GM23248 (cell line): ENCODE measurements around the gene EIF4E2. TPM values are rescaled to one million over a fixed set of nuclear protein-coding genes. Genes with fewer than 3 reads are reported as not detected.

ENCODE experiments used
- DNase-seq: peaks from one replicate; pipeline ENCODE4 v3.0.0-alpha.2; 2015
- H2AFZ ChIP-seq: fragments of 200-600 bp; sonication (generic); 2 replicates; pipeline ENCODE4 v1.6.1; 2016; ENCODE audit warnings: antibody characterized with exemption
- H3F3A ChIP-seq: fragments of 200-600 bp; sonication (generic); 2 replicates; pipeline ENCODE4 v1.6.1; 2016; ENCODE audit warnings: mild to moderate bottlenecking, antibody characterized with exemption, mixed run types; ENCODE audit not compliant: insufficient read depth
- H3K27ac ChIP-seq: fragments of 200-600 bp; sonication (generic); 2 replicates; pipeline ENCODE4 v1.5.1; 2016; ENCODE audit warnings: mild to moderate bottlenecking
- H3K27me3 ChIP-seq: fragments of 200-600 bp; sonication (generic); replicated peaks from 2 replicates; pipeline ENCODE4 v1.6.1; 2016; ENCODE audit warnings: mild to moderate bottlenecking; ENCODE audit not compliant: insufficient read depth
- H3K36me3 ChIP-seq: fragments of 200-600 bp; sonication (generic); 2 replicates; pipeline ENCODE4 v1.6.1; 2016; ENCODE audit warnings: low read depth, mild to moderate bottlenecking
- H3K4me1 ChIP-seq: fragments of 200-600 bp; sonication (generic); 2 replicates; pipeline ENCODE4 v1.6.1; 2016; ENCODE audit warnings: mild to moderate bottlenecking; ENCODE audit not compliant: insufficient read depth
- H3K4me2 ChIP-seq: fragments of 200-600 bp; sonication (generic); one replicate; pipeline ENCODE4 v1.6.1; 2016; ENCODE audit warnings: mild to moderate bottlenecking; ENCODE audit not compliant: unreplicated experiment
- H3K4me3 ChIP-seq: fragments of 200-600 bp; sonication (generic); 2 replicates; pipeline ENCODE4 v1.5.1; 2016; ENCODE audit warnings: mild to moderate bottlenecking
- H3K79me2 ChIP-seq: fragments of 200-600 bp; sonication (generic); 2 replicates; pipeline ENCODE4 v1.6.1; 2016; ENCODE audit warnings: mild to moderate bottlenecking; ENCODE audit not compliant: insufficient read depth
- H3K9ac ChIP-seq: fragments of 200-600 bp; sonication (generic); 2 replicates; pipeline ENCODE4 v1.6.1; 2016; ENCODE audit warnings: mild to moderate bottlenecking
- H3K9me2 ChIP-seq: fragments of 200-600 bp; sonication (generic); 2 replicates; pipeline ENCODE4 v1.6.1; 2016; ENCODE audit warnings: mixed run types, mild to moderate bottlenecking, moderate library complexity; ENCODE audit not compliant: insufficient read depth
- H3K9me3 ChIP-seq: fragments of 200-600 bp; sonication (generic); one replicate; pipeline ENCODE4 v1.6.1; 2017; ENCODE audit warnings: low read depth
- H4K20me1 ChIP-seq: fragments of 200-600 bp; sonication (generic); 2 replicates; pipeline ENCODE4 v1.6.0; 2016; ENCODE audit not compliant: insufficient read depth
- EZH2 ChIP-seq: fragments of 200-600 bp; sonication (generic); IDR thresholded peaks from 2 replicates; pipeline ENCODE4 v1.6.1; 2018; ENCODE audit warnings: antibody characterized with exemption, mild to moderate bottlenecking; ENCODE audit not compliant: insufficient read depth, poor library complexity, severe bottlenecking
- EZH2phosphoT487 ChIP-seq: fragments of 200-600 bp; sonication (generic); IDR thresholded peaks from 2 replicates; pipeline ENCODE4 v1.6.1; 2018; ENCODE audit warnings: antibody characterized with exemption, moderate library complexity, mild to moderate bottlenecking, low read depth; ENCODE audit not compliant: insufficient read depth
- WGBS, 2 experiments: methylation state at CpG; one replicate each; pipeline ENCODE4 v1.1.6; 2015 to 2017; ENCODE audit warnings: low lambda C conversion rate in 2 of 2, low coverage in 1 of 2; ENCODE audit errors: missing lambda C conversion rate in 2 of 2; 5-methylcytosine and 5-hydroxymethylcytosine counted together
- in situ Hi-C: fragments of 300-500 bp; cut with MboI; formaldehyde crosslinking; loops from 2 replicates; pipeline ENCODE4 v1.15.0; 2020
- polyA plus RNA-seq: library from polyadenylated mRNA; unstranded; fragments of >200 nt; fragmentation: Nextera tagmentation; extraction: Ambion mirVana; gene quantifications from 2 replicates; pipeline ENCODE4 v1.2.1, GENCODE V29; 2016
- total RNA-seq: library from RNA; depleted of rRNA; stranded (reverse); fragments of >200 nt; shearing (Covaris generic); gene quantifications from 2 replicates; pipeline ENCODE4 v1.2.3, GENCODE V29; 2014

Gene EIF4E2
- total and polyA plus RNA-seq, 2 experiments from 2014 or later, result 82.8 to 147 TPM

GRCh38 chr2:232609607-232610006, 59.1 kb downstream of the EIF4E2 start:
- in situ Hi-C loops, result no loop called here
- Histone ChIP-seq H3K27ac (no peak overlapping the region), H3F3A (no peaks in the 10 kb centered on the region), H3K9me2 (no peaks in the 10 kb centered on the region), H2AFZ (no peak overlapping the region), H3K4me1 (no peaks in the 10 kb centered on the region), H3K4me2 (no peak overlapping the region), H4K20me1 (no peaks in the 10 kb centered on the region), H3K27me3 (no peaks in the 10 kb centered on the region), H3K9ac (no peak overlapping the region), H3K4me3 (no peak overlapping the region), H3K9me3 (no peaks in the 10 kb centered on the region), H3K36me3 (no peaks in the 10 kb centered on the region), H3K79me2 (no peaks in the 10 kb centered on the region)
- TF ChIP-seq EZH2, result no peak
- TF ChIP-seq EZH2phosphoT487, result no peak
- DNase-seq, result no peak
- WGBS, 2 experiments, result 74 to 76% methylated on average over 8 of the region's 8 CpGs

GRCh38 chr2:232610081-232610480, 59.6 kb downstream of the EIF4E2 start:
- no peak for DNase-seq
- no peaks in the 10 kb centered on the region for H3K4me1 ChIP-seq
- in situ Hi-C loops, result no loop called here
- no peak overlapping the region for H3K27ac ChIP-seq
- H4K20me1 ChIP-seq, result no peaks in the 10 kb centered on the region
- 72% methylated on average over 3 of the region's 3 CpGs for WGBS, 2 experiments
- no peak overlapping the region for H3K4me2 ChIP-seq
- H3K4me3 ChIP-seq, result no peak overlapping the region
- TF ChIP-seq EZH2phosphoT487 (no peak), EZH2 (no peak)
- no peak overlapping the region for H2AFZ ChIP-seq
- no peaks in the 10 kb centered on the region for H3K9me2 ChIP-seq
- H3K9ac ChIP-seq, result no peak overlapping the region
- no peaks in the 10 kb centered on the region for H3K27me3 ChIP-seq
- no peaks in the 10 kb centered on the region for H3K9me3 ChIP-seq
- H3K36me3 ChIP-seq, result no peaks in the 10 kb centered on the region
- H3F3A ChIP-seq, result no peaks in the 10 kb centered on the region
- H3K79me2 ChIP-seq, result no peaks in the 10 kb centered on the region

DNA sequence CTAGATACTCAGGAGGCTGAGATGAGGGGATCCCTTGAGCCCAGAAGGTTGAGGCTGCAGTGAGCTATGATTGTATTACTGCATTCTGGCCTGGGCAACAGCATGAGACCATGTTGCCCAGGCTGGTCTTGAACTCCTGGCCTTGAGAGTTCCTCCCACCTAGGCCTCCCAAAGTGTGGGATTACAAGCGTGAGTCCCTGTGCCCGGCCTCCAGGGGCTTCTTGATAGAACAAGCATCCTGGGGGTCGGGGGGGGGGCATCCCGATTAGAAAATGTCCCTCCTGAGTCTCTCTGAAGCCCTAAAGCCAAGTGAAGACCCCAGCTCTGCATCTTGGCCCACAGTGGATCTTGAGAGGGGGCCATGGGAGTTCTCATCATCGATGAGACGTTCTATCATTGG, 60.6 kb downstream of the EIF4E2 start:
- no peak overlapping the region for H3K4me2 ChIP-seq
- 48 to 50% methylated on average over 6 of the region's 6 CpGs for WGBS, 2 experiments
- no peaks in the 10 kb centered on the region for H3K9me3 ChIP-seq
- H3K4me1 ChIP-seq, result no peaks in the 10 kb centered on the region
- H3K9ac ChIP-seq, result no peak overlapping the region
- no peaks in the 10 kb centered on the region for H3K27me3 ChIP-seq
- H3F3A ChIP-seq, result no peaks in the 10 kb centered on the region
- H3K4me3 ChIP-seq, result no peak overlapping the region
- H3K9me2 ChIP-seq, result no peaks in the 10 kb centered on the region
- no peaks in the 10 kb centered on the region for H4K20me1 ChIP-seq
- H3K27ac ChIP-seq, result no peak overlapping the region
- no peak for DNase-seq
- in situ Hi-C loops, result no loop called here
- no peak overlapping the region for H2AFZ ChIP-seq
- H3K36me3 ChIP-seq, result no peaks in the 10 kb centered on the region
- no peak for TF ChIP-seq EZH2
- no peak for TF ChIP-seq EZH2phosphoT487
- no peaks in the 10 kb centered on the region for H3K79me2 ChIP-seq

DNA sequence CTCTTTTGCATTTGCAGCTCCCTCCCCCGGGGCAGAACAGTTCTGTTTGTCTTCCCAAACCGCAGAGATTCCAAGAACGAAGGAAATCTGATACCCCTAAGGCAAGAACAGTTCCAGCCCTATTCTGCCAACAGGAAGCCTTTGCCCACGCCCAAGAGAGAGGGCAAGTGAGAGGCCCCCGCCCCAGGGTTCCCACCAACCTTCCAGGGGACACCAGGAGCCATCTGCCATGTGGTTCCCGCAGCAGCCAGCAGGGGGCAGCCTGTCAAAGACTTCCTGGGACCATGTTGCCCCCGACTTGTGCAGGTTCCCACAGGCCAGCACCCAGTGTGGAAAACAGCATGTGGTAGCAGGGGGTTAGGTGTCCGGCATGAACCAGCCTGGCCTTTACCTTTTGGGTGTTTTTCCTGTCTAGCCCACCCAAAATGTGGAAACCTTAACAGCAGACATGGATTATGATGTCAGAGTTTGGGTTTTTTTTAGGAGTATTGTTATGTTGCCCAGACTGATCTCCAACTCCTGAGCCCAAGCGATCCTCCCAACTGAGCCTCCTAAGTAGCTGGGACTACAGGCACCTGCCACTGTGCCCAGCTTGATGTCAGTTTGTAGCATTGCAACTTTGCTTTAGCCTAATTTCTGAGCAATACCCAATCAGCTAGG, 61.2 kb downstream of the EIF4E2 start:
- TF ChIP-seq EZH2phosphoT487, result no peak
- no peak for TF ChIP-seq EZH2
- no peak overlapping the region for H2AFZ ChIP-seq
- no peaks in the 10 kb centered on the region for H3K79me2 ChIP-seq
- DNase-seq, result peak; percentile 44
- H3K4me2 ChIP-seq, result no peak overlapping the region
- no peak overlapping the region for H3K27ac ChIP-seq
- no peaks in the 10 kb centered on the region for H3K4me1 ChIP-seq
- no peaks in the 10 kb centered on the region for H3K9me2 ChIP-seq
- H3K9me3 ChIP-seq, result no peaks in the 10 kb centered on the region
- in situ Hi-C loops, result no loop called here
- no peak overlapping the region for H3K9ac ChIP-seq
- no peaks in the 10 kb centered on the region for H3K27me3 ChIP-seq
- H3K36me3 ChIP-seq, result no peaks in the 10 kb centered on the region
- H4K20me1 ChIP-seq, result no peaks in the 10 kb centered on the region
- H3K4me3 ChIP-seq, result no peak overlapping the region
- H3F3A ChIP-seq, result no peaks in the 10 kb centered on the region
- WGBS, 2 experiments, result 28 to 32% methylated on average over 9 of the region's 9 CpGs
